Thoracic aorta (tissue), 2 donors: Measurements from ENCODE around the gene BOLA2B. TPM values are rescaled to one million over a fixed set of nuclear protein-coding genes. Genes with fewer than 3 reads are reported as not detected.

ENCODE experiments used
- ATAC-seq: fragments of 150-250 bp; one replicate; pipeline ENCODE4 v1.8.0; 2017; ENCODE audit warnings: low read depth; ENCODE audit not compliant: insufficient number of reproducible peaks, low FRiP score
- DNase-seq: peaks from one replicate; pipeline ENCODE4 v3.0.0-alpha.2; 2020; ENCODE audit warnings: low spot score
- H3K27ac ChIP-seq, 2 donors: fragments of 200-600 bp; sonication (generic); 1 replicate in 1 of 2; 2 replicates in 1 of 2; pipeline ENCODE4 v1.5.1; 2016; ENCODE audit warnings: mild to moderate bottlenecking in 2 of 2, moderate library complexity in 2 of 2
- H3K27me3 ChIP-seq: fragments of 200-600 bp; sonication (generic); replicated peaks from 2 replicates; pipeline ENCODE4 v1.6.0; 2016; ENCODE audit warnings: mild to moderate bottlenecking; ENCODE audit not compliant: insufficient read depth
- H3K36me3 ChIP-seq: fragments of 200-600 bp; sonication (generic); one replicate; pipeline ENCODE4 v1.5.1; 2016
- H3K4me1 ChIP-seq, 2 donors: fragments of 200-600 bp; sonication (generic); 1 replicate in 1 of 2; 2 replicates in 1 of 2; pipeline versions ENCODE4 v1.5.1 to v1.6.0; 2016; ENCODE audit warnings: low read depth in 2 of 2, mild to moderate bottlenecking in 1 of 2; ENCODE audit not compliant: control insufficient read depth in 1 of 2
- H3K4me3 ChIP-seq: fragments of 200-600 bp; sonication (generic); 2 replicates; pipeline ENCODE4 v1.5.1; 2016; ENCODE audit warnings: mild to moderate bottlenecking
- H3K9me3 ChIP-seq: fragments of 200-600 bp; sonication (generic); 2 replicates; pipeline ENCODE4 v1.5.1; 2016
- CTCF ChIP-seq: fragments of 200-600 bp; sonication (generic); IDR thresholded peaks from one replicate; pipeline ENCODE4 v1.5.1; 2019; ENCODE audit warnings: antibody characterized with exemption
- total RNA-seq, 2 donors: library from RNA; depleted of rRNA; stranded (reverse); fragments of >200 nt; gene quantifications; one replicate each; pipeline versions ENCODE4 v1.1.0 to v1.2.3, GENCODE V29; 2016

The BOLA2B gene
- total RNA-seq, 2 donors from 2014 or later, result 83.4 to 224 TPM

GRCh38 chr16:30185683-30186421, 7.6 kb downstream of the BOLA2B start:
- no peaks in the 10 kb centered on the region for H3K27me3 ChIP-seq
- no peaks in the 10 kb centered on the region for H3K36me3 ChIP-seq
- DNase-seq, result no peak
- TF ChIP-seq CTCF, result no peak
- H3K27ac ChIP-seq, result no peak overlapping the region
- H3K4me3 ChIP-seq, result peak overlapping the region; percentile 73
- no peak for ATAC-seq
- peaks cover 6 to 10% of the 10 kb centered on the region in 2 donors for H3K4me1 ChIP-seq
- H3K9me3 ChIP-seq, result no peaks in the 10 kb centered on the region

GRCh38 chr16:30184891-30185682, 8.4 kb downstream of the BOLA2B start:
- Histone ChIP-seq H3K27ac (no peak overlapping the region), H3K36me3 (no peaks in the 10 kb centered on the region), H3K9me3 (no peaks in the 10 kb centered on the region), H3K27me3 (no peaks in the 10 kb centered on the region), H3K4me1 (peaks cover 6 to 10% of the 10 kb centered on the region in 2 donors), H3K4me3 (peak overlapping the region; percentile 73)
- no peak for TF ChIP-seq CTCF
- DNase-seq, result no peak
- no peak for ATAC-seq

GRCh38 chr16:30184096-30184890, 9.2 kb downstream of the BOLA2B start:
- TF ChIP-seq CTCF, result no peak
- H3K27ac ChIP-seq, result peak overlapping the region in 1 of 2 donors; percentile 29

GRCh38 chr16:30183233-30184095, 10.0 kb downstream of the BOLA2B start, which contains the start of gene CORO1A:
CORO1A (plus strand) TSS chr16:30183602; CDS start chr16:30185210, 1,608 bp downstream.
- Histone ChIP-seq H3K4me1 (peaks cover 6 to 10% of the 10 kb centered on the region in 2 donors), H3K4me3 (peak within 1 kb of the TSS; percentile 73), H3K36me3 (no peaks in the 10 kb centered on the region), H3K27me3 (no peaks in the 10 kb centered on the region), H3K27ac (peak within 1 kb of the TSS; percentile 29 to 41), H3K9me3 (no peaks in the 10 kb centered on the region)
- peak; percentile 68 for ATAC-seq
- peak; percentile 19 for DNase-seq
- no peak for TF ChIP-seq CTCF

More at GRCh38 chr16:30184096-30184890, 9.2 kb downstream of the BOLA2B start:
- no peaks in the 10 kb centered on the region for H3K9me3 ChIP-seq
- no peak for ATAC-seq
- H3K4me3 ChIP-seq, result peak overlapping the region; percentile 73
- H3K27me3 ChIP-seq, result no peaks in the 10 kb centered on the region
- DNase-seq, result no peak
- peaks cover 6 to 10% of the 10 kb centered on the region in 2 donors for H3K4me1 ChIP-seq
- H3K36me3 ChIP-seq, result no peaks in the 10 kb centered on the region
